NOMO-1 (cell line): ENCODE measurements around the gene COPS8.

ENCODE experiments used
- DNase-seq, 2 experiments: peaks; one replicate each; lab custom pipeline; 2025; ENCODE audit not compliant: unreplicated experiment in 2 of 2; lab: John Stamatoyannopoulos, UW

The COPS8 gene

DNA sequence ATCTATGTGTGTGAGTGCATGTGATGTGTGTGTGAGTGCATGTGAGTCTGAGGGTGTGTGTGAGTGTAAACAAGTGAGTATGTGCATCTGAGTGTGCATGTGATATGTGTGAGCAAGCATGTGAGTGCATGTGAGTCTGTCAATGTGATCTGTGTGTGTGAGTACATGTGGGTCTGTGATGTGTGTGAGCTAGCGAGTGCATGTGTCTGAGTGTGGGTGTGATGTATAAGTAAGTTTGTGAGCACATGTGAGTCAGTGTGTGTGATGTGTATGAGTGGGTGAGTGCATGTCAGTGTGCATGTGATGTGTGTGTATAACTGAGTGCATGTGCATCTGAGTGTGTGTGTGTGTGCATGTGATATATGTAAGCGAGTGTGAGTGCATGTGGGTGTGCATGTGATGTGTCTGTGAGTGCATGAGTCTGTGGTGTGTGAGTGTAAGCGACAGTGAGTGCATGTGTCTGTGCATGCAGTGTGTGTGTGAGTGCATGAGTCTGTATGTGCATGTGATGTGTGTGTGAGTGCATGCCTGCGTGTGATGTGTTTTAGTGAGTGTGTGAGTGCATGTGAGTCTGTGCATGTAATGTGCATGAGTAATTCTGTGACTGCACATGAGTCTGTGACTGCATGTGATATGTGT is 44.1 kb downstream of the COPS8 start:
- DNase-seq, result no peak

DNA sequence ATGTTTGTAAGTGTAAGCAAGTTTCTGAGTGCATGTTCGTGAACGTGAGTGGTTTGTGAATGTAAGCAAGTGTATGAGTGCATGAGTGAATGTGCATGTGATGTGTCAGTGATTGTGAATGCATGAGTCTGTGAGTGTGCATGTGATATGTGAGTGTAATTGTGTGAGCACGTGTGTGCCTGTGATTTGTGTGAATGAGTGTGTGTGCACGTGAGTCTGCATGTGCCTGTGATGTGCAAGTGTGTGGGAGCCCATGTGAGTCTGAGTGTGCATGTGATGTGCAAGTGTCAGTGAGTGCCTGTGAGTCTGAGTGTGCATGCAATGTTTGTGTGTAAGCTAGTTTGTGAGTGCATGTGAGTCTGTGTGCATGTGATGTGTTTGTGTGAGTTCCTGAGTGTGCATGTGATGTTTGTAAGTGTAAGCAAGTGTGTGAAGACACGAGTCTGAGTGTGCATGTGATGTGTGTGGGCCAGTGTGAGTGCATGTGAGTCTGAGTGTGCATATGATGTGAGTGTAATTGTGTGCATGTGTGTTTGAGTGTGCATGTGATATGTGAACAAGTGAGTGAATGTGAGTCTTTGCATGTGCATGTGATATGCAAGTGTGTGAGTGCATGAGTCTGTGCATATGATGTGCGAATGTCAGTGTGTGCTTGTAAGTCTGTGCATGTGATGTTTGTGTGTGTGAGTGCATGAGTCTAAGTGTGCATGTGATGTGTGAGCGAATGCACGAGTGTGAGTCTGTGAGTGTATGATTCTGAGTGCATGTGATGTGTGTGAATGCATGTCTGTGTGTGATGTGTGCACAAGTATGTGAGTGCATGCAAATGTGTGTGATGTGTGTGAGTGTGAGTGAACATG is 45.1 kb downstream of the COPS8 start:
- no peak for DNase-seq

DNA sequence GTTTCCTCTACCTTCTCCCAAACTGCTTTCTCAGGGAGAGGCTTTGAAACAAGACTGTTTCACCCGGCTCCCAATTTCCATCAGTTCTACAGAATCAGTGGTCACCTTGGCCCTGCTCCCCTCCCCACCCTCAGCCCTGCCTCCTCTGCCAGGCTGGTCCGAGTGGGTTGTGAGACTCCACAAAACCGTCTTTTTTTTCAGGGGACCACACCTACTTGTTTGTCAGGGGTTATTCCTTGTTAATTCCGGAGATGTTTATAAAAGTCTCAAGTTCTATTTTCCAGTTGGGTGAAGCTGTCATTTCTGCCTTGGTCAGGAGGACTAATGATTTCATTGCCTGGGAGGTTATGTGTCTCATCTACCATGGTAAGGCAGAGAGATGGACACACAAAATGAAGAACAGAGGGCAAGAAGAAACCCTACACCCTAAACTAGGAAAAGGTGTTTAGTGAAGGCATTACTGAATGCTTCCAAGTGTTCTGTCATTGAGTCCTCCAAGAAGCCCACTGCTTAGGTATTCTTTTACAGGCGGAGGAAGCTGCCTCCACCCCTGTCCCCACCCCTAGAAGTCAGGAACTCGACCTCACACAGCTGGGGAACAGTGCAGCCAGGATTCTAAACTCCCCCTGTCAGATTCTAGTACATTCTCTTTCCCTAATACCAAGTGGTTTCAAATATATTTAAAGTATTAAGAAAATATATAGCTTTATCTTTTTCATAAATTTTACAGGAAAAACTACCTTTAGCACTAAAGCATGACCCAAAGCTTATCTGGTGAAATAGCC is 46.3 kb downstream of the COPS8 start:
- no peak for DNase-seq

DNA sequence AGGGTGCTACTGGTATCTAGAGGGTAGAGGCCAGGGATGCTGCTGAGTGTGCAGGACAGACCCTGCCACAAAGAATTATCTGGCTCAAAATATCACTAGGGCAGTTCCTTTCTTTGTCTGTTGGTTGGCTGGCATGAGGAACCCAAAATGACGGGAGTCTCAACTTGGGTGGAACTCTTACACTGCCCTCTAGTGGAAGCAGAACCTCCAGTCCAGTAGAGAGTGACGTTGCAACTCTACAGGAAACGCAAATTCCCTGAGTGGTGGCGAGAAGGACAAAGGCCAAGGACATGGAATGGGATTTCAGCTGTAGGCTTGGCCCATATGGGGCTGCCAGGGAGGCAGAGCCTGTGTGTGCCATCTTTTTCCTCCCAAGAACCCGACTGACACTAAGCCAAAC is 47.1 kb downstream of the COPS8 start:
- DNase-seq, result no peak

DNA sequence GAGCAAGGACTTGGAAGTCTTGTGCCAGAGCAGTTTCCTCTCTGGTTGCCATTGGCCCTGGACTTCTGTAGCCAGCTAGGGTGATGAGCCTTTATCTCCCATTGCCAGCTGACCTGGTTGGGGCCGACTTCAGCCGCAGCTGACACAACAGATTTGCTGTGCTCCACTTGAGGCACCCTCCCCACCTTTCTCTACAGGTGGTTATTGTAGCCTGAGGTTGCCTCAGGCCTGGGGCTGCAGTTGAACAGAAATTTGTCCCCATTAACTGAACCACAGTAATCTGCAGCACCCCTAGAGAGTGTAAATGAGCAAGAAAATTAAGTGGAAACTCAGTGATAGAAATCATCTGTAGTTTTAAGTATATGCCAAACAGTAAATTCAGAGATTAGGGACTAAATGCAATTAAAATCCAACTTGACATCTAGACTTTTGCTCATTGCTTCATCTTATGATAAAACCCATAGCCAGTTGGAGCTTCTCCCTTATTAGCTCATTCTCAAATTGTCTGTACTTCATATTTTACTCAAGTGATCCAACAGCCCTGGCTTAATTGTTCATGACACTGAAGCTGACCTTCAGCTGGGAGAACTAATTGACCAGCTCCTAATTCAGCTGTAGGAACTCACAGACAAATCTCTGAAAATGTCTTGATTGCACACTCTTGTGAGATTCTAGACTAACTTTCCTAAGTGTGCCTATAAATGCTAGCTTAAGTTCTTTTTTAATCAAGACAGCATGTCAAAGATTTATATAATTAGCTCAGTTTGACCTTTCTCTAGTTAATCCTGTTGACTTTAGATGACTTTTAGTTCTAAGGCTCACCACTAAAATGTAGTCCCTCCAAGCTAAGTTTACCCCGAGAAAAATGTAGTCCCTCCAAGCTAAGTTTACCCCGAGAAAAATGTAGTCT is 48.9 kb downstream of the COPS8 start:
- no peak for DNase-seq

DNA sequence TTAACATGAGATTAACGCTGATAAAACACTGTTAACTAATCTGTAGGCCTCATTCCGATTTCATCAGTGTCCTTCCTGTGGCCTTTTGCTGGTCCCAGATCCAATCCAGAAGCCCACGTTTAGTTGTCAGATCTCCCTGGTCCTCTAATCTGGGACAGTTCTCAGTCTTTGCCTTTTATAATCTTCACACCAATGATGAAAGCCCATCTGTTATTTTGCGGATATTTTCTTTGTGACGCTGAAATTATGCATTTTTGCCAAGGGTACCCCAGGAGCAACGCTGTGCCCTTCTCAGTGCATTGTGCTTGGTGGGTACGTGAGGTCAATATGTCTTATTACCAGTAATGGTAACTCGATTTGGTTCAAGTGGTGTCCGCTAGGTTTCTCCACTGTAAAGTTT is 51.1 kb downstream of the COPS8 start:
- no peak for DNase-seq

DNA sequence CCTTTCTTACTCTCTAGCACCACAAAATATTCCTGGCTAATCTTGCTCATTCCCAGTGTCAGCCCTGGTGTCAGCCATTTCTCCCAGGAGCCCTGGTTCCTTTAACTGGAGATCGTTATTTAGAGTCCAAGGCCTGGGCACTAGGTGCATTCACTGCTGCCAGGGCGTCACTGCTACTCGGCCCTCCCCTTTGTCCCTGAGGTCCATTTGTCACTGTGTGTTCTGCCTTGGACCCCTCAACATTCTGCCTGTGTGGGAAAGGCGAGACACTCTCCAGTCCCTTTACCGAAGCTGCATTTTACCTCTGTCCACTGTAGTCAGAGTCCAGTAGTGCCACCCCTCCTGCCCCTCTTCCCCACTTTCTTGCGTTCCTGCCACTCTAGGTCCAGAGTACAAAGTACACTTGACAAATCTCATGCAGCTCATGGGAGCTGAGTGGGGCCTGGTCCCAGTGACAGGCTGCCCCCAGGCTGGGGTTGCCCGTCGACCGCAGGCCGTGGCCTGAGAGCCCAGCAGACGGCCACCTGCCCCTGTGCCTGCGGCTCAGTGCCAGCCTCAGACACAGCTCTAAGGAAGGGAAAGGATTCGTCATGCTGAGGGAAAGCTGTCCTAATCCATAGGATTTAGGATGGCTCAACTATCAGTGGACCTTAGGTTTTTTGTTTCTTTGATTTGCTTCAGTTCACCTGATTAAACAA is 52.1 kb downstream of the COPS8 start:
- DNase-seq, result no peak

DNA sequence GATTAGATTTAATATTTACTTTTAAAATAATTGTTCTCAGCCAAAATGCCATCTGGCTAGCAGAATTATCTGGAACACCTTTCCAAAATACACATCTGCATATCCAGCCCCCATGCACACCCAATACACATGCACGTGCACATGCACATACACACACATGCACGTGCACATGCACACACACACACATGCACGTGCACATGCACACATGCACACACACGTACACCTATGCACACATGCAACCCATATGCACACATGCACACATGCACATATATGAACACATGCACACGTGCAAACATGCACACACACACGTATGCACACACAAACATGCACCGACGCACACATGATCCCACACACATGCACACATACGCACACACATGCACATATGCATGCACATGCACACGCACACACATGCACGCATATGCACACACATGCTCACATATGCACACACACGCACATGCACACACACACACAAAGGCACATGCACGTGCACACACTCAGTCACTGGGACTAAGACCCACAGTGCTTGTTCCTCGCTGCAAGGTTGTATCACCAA is 53.5 kb downstream of the COPS8 start:
- DNase-seq, result no peak

DNA sequence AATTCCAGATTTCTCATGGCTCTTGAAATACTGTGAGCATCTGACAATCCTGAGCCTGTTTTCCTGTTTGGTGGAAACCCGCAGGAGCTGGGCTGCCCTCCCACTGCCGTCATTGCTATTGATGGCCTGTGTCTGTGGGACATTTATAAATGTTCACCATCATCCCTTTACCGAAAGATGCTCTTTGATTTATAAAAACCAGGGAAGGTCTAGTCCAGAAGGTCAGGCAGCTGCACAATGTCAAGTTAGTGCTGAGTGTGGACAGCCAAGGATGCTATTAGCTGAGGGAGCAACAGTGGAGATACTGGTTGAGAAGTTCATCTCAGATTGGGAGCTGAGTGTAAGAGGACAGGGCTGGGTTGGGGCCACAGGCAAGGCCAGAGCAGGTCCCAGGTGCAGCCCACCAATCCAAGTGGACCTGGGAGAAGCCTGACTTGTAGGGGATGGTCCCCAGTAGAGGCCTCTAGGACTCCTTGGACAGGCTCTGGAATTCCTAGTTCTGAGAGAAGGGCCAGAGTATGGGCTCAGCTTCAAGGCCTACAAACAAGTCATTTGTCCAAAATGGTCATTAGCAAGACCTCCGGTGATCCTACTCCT is 55.1 kb downstream of the COPS8 start:
- DNase-seq, result no peak

DNA sequence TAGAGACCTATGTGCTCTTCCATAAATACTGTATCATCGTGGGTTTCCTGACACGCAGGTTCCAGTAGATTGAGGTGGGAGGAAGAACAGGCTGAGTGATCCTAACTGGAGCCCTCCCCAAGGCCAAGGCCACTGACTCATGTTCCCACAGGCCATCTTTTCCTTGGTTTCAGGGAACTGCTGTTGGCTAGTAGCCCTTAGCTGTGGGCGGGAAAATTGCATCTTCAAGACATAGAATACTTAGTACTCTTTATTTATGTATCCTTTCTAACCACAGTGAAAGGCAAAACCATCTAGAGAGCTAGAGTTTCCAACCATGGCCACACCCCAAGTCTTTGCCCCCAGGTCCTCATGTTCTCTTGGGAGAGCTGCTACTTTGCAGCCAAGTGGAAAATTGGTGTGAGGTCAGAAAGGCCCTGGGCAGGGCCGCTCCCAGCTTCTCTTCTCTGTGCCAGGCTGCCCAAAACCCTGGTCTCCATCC is 55.9 kb downstream of the COPS8 start:
- no peak for DNase-seq

DNA sequence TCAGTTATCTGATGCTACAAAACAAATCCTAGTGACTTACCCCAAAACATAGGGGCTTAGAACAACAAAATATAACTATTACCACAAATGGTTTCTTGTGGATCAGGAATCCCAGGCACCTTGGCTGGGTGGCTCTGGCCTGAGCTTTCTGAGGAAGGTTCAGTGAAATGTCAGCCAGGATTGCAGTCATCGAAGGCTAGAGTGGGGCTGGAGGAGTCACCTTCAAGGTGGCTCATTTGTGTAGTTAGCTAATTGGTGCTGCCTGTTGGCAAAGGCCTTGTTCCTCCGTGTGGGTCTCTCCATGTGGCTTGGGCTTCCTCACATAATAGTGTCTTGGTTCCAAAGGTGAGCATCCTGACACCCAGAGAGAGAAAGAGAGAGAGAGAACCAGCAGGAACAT is 57.4 kb downstream of the COPS8 start:
- DNase-seq, result no peak

DNA sequence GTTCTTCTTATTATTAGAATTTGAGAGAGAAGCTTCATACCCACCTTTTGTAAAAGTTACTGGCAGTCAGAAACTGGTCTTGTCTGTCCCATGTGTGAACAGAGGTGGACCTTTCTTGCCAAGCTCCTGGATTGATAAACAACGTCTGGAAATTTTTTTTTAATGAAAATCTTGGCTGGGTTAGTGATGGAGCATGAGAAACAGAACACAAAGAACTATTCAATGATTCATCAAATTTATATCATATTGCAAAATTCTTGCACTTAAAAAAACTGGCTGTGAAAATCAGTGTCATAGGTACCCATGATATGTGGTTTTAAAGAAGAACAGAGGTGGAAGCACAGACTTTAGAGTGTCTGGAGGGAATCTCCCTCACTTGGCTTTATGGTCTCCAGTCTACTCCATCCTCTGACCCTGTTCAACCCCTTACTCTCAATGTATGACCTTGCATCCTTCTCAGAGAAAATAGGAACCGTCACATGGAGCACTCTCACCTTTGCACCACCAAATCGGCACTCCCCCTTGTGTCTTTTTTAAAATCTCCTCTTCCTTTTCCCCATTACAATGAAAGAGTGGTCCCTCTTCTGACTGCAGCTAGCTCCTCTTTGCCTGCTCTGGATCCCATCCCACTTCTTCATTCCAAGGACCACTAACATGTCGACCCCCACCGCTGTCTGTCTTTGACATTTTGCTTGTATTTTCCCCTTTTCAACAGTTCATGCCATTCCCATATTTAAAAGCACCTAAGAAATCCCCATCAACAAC is 58.2 kb downstream of the COPS8 start:
- no peak for DNase-seq

DNA sequence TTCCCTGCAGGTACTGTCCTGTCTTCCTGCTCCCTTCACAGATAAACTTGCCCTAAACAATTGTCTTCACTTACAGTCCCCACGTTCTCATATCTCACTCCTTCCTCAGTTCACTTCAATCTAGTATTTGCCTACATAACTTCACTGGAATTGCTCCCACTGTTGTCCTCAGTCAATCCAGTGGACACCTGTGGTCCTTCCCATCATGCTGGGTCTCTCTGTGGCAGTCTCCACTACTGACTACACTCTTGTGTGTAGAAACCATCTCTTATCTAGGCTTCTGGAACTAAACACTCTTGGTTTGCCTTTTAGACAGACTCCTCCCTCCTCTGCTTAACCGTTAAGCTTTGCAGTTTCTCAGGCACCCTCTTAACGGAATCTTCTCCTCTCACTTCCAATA is 58.8 kb downstream of the COPS8 start:
- DNase-seq, result no peak

DNA sequence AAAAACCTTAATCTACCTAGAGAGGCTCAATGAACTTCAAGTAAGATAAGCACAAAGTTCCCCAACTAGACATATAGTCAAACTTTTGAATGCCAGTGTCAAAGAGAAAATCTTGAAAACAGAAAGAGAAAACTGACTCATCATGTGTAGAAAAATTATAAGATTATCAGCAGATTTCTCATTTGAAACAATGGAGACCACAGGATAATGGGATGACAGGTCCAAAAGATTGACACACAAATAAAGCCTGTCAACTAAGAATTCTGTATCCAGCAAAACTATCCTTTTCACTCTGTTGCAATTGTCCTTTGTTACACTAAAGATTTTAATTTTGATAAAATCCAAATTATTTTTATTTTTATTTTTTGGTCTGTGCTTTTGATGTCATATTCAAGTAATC is 61.6 kb downstream of the COPS8 start:
- no peak for DNase-seq

DNA sequence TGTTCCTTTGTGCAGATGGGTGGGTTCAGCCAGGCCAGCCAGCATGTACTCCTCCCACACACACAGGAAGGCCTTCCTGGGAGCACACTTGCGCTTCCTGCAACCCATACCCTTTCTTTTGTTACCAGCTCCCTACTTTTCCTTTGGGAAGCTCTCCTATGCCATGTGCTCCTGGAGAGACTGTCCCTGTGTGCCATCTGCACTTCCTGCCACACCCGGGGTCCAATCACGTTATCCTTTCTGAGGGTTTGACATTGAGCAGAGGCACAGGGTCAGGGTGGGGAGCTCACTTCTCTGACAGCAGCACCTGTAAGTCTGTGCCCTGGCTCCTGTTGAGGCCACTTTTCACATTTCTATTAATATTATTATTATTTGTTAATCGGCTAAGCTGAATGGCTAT is 62.9 kb downstream of the COPS8 start:
- no peak for DNase-seq

DNA sequence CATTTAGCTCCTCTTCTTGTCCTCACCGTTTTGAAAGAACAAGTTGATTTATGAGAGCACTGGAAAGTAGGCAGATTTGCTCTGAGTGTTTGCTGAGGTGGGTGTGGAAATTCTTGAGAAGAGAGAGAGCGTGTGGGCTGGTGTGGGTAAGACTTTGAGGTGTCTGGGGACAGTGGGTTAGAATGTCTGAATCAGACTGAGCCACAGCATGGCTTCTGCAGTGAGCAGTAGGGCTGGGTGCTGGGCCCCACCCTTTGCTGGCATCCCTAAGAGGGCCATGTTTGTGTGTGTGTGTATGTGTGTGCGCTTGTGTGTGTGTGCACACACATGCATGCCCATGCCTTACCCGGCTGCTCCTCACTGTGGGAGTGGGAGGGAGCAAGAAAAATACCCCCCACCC is 63.7 kb downstream of the COPS8 start:
- DNase-seq, result no peak
